ENCODE measurements around the gene SLC5A10.

- TF ChIP-seq, protein P1, sequence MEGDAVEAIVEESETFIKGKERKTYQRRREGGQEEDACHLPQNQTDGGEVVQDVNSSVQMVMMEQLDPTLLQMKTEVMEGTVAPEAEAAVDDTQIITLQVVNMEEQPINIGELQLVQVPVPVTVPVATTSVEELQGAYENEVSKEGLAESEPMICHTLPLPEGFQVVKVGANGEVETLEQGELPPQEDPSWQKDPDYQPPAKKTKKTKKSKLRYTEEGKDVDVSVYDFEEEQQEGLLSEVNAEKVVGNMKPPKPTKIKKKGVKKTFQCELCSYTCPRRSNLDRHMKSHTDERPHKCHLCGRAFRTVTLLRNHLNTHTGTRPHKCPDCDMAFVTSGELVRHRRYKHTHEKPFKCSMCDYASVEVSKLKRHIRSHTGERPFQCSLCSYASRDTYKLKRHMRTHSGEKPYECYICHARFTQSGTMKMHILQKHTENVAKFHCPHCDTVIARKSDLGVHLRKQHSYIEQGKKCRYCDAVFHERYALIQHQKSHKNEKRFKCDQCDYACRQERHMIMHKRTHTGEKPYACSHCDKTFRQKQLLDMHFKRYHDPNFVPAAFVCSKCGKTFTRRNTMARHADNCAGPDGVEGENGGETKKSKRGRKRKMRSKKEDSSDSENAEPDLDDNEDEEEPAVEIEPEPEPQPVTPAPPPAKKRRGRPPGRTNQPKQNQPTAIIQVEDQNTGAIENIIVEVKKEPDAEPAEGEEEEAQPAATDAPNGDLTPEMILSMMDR (conservative IDR thresholded peaks at IDR 0.05) = no peak
- TF ChIP-seq EZH2 (IDR thresholded peaks at IDR 0.05; ENCODE audit: low read depth) = no peak
Measured at GRCh38 chr17:18978050-18978449, 26.1 kb downstream of the SLC5A10 start.
